PFSK-1 (cell line): ENCODE measurements around the gene GPSM1.

ENCODE experiments used
- FOXP2 ChIP-seq: optimal IDR thresholded peaks from 2 replicates; pipeline ENCODE3; 2011; ENCODE audit warnings: borderline replicate concordance, control low read depth, inconsistent platforms; ENCODE audit not compliant: insufficient read depth; ENCODE audit errors: extremely low read length, extremely low read depth
- POLR2AphosphoS5 ChIP-seq: IDR thresholded peaks from 2 replicates; pipeline ENCODE4 v1.6.1; 2012; ENCODE audit warnings: low read depth, mild to moderate bottlenecking, control low read depth, low read length, moderate library complexity
- SIN3A ChIP-seq: IDR thresholded peaks from 2 replicates; pipeline ENCODE4 v1.6.1; 2012; ENCODE audit warnings: mild to moderate bottlenecking, low read length, moderate library complexity, borderline replicate concordance; ENCODE audit not compliant: insufficient read depth
- TAF1 ChIP-seq: IDR thresholded peaks from 2 replicates; pipeline ENCODE4 v1.6.1; 2012; ENCODE audit warnings: low read length, control low read depth, borderline replicate concordance; ENCODE audit not compliant: insufficient read depth
- TF ChIP-seq, protein P1 (sequence below), 2 experiments: IDR thresholded peaks; 2 replicates each; pipeline versions ENCODE4 v1.6.1 to v1.8.0; 2011 to 2012; ENCODE audit warnings: low read depth in 2 of 2, low read length in 2 of 2, control low read depth in 1 of 2, inconsistent platforms in 1 of 2, mild to moderate bottlenecking in 1 of 2, moderate library complexity in 1 of 2; ENCODE audit not compliant: insufficient read depth in 1 of 2

The GPSM1 gene

DNA sequence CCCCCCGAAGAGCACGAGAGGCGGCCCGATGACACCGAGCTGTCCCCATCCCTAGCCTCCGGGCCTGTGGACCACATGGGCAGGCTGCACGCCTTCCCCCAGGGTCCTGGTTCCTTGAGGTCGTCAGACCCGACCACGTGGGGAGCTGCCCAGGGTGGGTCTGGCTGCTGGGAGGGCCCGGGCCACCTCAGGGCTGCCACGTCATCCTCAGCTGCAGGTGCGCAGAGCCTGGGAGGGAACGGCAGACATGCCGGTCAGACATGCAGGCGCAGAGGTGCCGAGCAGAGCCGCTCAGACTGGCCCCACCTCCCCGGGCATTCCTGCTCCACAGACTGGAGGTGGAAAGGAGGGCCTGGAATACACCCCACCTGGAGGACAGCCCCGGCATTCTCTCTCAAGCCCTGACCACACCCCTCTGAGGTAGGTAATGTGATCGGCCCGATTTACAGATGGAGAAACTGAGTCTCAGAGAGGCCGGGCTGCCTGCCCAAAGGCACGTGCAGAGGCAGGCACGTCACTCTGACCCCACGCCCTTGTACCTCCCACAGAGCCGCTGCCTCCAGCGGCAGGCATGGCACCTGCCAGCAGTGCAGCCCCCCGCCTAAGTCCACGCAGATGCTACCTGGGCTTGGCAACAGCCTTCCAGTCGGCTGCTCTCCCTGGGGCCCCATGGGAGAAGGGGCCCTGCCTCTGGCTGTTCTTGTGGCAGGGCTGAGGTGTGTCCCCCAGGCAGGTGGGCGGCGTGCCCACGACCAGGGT, 24.1 kb upstream of the GPSM1 start:
- TF ChIP-seq, protein P1, sequence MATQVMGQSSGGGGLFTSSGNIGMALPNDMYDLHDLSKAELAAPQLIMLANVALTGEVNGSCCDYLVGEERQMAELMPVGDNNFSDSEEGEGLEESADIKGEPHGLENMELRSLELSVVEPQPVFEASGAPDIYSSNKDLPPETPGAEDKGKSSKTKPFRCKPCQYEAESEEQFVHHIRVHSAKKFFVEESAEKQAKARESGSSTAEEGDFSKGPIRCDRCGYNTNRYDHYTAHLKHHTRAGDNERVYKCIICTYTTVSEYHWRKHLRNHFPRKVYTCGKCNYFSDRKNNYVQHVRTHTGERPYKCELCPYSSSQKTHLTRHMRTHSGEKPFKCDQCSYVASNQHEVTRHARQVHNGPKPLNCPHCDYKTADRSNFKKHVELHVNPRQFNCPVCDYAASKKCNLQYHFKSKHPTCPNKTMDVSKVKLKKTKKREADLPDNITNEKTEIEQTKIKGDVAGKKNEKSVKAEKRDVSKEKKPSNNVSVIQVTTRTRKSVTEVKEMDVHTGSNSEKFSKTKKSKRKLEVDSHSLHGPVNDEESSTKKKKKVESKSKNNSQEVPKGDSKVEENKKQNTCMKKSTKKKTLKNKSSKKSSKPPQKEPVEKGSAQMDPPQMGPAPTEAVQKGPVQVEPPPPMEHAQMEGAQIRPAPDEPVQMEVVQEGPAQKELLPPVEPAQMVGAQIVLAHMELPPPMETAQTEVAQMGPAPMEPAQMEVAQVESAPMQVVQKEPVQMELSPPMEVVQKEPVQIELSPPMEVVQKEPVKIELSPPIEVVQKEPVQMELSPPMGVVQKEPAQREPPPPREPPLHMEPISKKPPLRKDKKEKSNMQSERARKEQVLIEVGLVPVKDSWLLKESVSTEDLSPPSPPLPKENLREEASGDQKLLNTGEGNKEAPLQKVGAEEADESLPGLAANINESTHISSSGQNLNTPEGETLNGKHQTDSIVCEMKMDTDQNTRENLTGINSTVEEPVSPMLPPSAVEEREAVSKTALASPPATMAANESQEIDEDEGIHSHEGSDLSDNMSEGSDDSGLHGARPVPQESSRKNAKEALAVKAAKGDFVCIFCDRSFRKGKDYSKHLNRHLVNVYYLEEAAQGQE (IDR thresholded peaks at IDR 0.05; ENCODE audit: insufficient read depth in 1 of 2, low read depth in 2 of 2, low read length in 2 of 2): no peak
- no peak for TF ChIP-seq SIN3A
- no peak for TF ChIP-seq TAF1
- TF ChIP-seq POLR2AphosphoS5: no peak
- no peak for TF ChIP-seq FOXP2

DNA sequence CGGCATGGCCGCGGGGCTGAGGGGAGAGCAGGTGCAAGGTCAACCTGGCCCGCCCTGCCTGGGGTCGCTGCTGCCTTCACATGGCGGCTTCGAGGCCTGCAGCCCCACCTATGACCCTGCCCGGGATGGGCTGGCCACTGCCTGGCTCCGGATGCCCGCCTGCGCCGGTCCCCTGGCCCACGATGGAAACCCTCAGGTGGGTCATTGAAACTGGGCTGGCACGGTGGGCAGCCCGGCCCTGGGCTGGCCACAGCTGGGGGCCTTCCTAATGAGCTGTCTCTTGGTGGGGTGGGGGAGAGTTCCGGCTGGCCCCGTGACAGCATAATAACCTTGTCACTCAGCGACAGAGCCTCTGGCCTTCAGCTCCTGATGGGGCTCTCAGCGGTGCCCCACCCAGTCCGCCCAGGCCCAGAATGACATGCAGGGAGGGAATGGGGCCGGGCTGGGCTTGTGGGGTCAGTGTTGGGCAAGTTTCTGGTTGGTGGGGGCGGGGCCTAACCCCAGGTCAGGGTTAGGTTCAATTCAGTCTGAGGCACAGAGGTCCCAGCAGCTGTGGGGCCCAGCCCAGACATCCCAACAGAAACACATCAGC, 23.4 kb upstream of the GPSM1 start, which contains the start of gene CCDC187:
Gene CCDC187, minus strand, starts transcription at position 270 of the 592 bp plus-strand sequence. Its CDS starts 264 bp downstream, at position 6.
- TF ChIP-seq POLR2AphosphoS5: no peak
- TF ChIP-seq SIN3A: no peak
- no peak for TF ChIP-seq FOXP2
- TF ChIP-seq TAF1: no peak
- TF ChIP-seq, protein P1 (IDR thresholded peaks at IDR 0.05; ENCODE audit: insufficient read depth in 1 of 2, low read depth in 2 of 2, low read length in 2 of 2): no peak

- TF ChIP-seq, protein P1 (IDR thresholded peaks at IDR 0.05; ENCODE audit: insufficient read depth in 1 of 2, low read depth in 2 of 2, low read length in 2 of 2): no peak
- TF ChIP-seq SIN3A: no peak
- no peak for TF ChIP-seq TAF1
- TF ChIP-seq POLR2AphosphoS5: no peak
- no peak for TF ChIP-seq FOXP2
Measured at GRCh38 chr9:136304456-136304855, 22.9 kb upstream of the GPSM1 start.

DNA sequence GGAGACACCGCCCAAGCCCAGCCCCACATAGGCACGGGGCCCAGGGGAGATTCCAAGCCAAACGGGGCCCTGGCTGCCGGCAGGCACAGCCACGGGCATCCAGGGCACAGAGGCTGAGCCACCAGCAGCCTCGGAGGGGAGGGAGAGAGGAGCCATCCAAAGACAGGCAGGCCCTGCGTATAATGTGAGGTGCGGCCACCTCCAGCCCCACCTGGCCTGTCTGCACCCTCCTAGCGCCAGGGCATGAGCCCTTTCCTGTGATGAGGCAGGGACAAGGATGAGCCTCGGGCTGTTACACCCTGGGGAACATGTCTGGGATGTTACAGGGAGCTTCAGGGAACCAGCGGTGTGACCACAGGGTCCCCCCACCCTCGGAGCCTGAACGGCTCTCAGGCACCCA, 22.4 kb upstream of the GPSM1 start:
- TF ChIP-seq POLR2AphosphoS5 (no peak), SIN3A (no peak), TAF1 (no peak), FOXP2 (no peak)
- TF ChIP-seq, protein P1 (IDR thresholded peaks at IDR 0.05; ENCODE audit: insufficient read depth in 1 of 2, low read depth in 2 of 2, low read length in 2 of 2): no peak
